Activated CD8-positive, alpha-beta memory T cell treated with anti-CD3 and anti-CD28 coated beads for 48 hours (primary cell): ENCODE data around the gene TMEM63C.

Source experiments
- DNase-seq, 3 experiments: peaks; one replicate each; pipeline ENCODE4 v3.0.0-alpha.2; 2020; ENCODE audit warnings: low read depth in 2 of 3, low spot score in 2 of 3

Gene TMEM63C

GRCh38 chr14:77253333-77254190, 72.0 kb downstream of the TMEM63C start:
- DNase-seq: no peak

GRCh38 chr14:77256694-77257093, 75.1 kb downstream of the TMEM63C start:
- no peak for DNase-seq

DNA sequence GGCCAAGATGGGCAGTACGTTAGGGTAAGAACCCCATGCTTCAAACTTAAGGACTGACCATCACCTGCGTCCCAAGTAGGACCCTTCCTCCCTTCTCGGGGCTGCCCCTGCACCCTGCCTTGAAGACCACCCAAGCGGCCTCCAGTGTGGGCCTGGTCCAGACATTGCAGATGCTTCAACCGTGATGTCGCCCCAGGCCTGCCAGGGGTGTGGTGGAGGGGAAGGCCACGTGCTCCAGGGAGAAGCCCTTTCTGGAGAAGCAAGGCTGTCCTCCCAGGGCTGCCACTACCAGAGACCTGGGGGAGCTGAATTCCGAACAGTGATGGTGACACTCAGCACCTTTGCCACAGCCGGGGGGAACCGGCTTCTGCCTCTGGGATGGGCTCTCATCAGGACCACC, 76.1 kb downstream of the TMEM63C start:
- no peak for DNase-seq

DNA sequence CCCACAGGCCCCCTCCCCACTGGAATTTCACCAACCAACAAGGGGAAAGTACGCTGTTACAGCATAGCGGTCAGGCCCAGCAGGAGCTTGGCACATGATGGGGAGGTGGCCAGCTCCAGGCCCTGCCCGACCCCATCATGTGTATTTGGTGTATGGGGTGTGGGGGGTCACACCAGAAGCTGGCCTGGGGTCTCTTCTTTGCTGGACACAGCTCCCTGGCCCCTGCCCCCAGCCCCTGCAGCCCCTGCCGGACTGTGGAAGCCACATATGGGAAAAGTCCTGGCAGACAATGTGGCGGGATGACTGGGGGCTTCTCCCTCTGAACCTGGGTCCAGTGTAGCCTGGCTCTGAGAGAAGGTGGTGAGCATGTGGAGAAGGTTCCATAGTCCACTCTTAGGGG, 77.0 kb downstream of the TMEM63C start:
- DNase-seq: no peak

GRCh38 chr14:77259025-77259715, 77.6 kb downstream of the TMEM63C start:
- DNase-seq: no peak

DNA sequence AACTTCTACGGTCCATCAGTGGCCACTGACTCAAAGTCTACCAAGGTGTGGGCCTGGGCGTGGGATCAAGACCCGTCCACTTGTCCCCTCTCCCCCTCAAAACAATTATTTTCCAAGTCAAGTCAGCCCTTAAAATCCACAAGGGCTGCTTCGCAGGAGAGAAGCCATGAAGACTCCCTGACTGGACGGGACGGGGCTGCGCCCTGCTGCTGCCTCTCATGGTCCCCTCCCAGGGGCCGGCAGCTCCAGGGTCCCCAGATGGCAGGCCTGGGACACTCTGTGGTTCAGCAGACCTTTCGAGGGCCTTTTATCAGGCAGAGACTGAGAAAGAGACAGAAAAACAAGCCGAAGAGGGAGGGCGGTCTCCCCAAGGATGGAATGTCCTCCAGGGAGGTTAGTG, 78.6 kb downstream of the TMEM63C start:
- no peak for DNase-seq

- DNase-seq: no peak
Observed at GRCh38 chr14:77260631-77261030, 79.0 kb downstream of the TMEM63C start.

DNA sequence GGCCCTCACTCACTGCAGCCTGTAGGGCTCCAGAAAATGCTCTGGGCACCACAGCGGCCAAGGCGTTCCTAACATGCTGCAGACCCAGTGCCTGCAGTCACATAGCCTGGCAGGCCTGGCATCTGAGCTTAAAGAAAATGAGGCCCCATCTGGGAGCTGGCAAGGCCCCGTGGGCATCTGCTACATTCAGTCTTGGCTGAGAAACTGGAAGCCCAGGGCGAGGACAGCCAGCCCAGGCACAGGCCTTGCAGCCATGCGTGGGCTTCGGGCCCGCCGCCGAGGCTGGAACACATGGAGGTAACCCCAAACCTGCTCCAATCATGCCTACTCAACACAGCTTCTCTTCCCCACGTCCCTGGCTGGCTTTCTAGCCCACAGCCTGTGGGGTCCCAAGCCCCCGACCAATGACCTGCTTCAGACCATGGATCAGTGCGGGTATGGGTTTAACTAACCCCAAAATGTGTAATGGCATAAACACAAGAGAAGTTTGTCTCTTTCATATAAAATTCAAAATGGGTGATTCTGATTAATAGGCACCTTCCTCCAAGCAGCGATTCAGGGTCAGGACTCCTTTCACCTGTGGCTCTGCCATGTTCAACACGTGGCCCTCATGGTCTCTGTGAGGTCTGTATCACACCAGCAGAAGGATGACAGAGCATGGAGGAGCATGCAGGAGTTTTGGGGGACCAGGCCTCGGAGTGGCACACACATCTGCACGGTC, 83.0 kb downstream of the TMEM63C start:
- no peak for DNase-seq

DNA sequence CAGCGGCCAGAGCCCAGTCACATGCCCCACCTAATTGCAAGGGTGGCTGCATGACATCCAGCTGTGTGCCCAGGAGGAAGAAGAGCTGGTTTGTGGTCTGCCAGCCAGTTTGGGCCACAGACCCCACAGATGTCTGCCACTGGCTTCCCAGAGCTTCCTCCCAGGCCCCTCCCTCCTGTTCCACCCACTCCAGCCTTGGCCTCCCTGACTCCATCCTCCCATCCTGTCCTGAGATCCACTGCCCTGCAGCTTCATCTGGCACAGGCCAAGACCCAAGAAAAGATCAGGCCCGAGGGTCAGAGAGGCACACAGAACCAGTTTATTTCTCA, 83.6 kb downstream of the TMEM63C start:
- no peak for DNase-seq

GRCh38 chr14:77265561-77266335, 84.2 kb downstream of the TMEM63C start:
- DNase-seq: no peak

DNA sequence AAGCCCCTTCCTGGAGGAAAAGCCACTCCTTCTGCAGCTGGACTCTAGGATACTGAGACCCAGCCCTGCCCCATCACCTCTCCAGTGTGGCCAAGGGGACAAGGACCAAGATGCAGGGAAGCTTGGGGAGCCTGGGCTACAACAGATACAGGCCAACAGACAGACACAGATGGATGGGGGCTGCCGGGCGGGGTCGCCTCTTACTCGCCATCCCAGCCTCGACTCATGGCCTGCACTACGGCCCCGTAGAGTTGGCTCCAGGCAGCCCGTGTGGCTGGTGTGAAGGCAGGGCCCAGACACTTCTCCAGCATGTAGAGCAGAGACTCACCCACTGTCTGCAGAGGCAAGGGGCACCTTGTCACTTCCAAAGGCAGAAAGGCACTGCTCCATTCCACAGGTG, 84.7 kb downstream of the TMEM63C start:
- no peak for DNase-seq

GRCh38 chr14:77267937-77268699, 86.5 kb downstream of the TMEM63C start:
- no peak for DNase-seq

DNA sequence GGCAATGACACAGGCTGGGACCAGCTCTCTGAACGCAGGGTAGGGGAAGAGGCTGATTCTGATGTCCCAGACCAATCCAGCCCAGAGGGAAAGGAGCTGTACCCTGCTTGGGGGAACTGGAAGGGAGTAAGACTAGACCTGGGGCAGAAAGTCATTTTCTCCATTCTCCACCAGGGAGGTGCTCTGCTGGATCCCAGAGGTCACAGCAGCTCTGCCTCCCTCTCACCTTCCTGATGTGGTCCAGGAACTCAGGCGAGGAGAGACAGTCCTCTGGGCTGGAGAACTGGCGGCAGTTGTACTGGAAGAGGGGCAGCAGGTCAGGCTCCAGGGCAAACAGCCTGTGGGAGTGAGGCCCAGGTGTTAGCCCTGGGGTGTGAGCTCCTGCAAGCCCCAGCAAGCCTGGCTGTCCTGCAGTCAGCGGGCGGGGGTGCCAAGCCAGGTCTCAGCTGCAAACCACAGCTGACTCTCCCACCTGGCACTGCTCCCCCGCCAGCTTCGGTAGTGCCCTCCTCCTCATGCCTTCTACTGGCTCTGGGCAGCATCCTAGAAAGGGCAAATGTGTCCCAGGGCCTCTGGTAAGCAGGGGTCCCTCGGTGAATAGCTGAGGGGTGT, 87.5 kb downstream of the TMEM63C start:
- no peak for DNase-seq

DNA sequence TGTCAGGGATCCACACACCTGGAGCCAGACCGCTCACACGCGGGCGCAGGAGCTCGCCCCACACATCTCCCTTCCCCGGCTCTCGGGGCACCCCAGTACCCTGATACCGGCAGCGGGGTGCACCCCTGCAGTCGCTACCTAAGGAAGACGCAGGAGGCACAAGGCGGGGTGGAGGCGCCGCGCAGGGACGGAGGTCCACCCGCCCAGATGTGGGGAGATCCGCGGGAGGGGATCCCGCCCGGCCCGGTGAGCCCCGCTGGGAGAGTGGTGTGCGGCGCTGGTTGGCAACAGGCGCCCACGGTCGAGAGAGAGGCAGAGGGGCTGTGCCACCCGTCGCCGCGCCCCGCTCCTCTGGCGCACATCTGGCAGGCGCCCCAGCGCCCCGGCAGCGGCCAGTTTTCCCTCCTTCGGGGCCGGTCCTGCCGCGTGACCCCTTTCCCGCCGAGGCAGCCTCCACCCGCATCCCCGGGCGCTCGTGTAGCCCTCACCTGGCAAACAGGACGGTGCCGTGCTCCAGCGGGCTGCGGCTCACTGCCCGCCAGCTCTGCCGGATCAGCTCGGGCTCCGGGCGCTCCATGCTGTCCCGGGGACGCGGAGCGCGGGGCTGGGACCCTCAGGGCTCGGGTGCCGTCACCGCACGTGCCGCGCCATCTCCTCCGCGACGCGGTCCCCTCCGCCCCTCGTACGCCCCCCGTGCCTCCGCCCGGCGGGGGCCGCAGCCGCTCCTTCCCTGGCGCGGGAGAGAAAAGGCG, 88.9 kb downstream of the TMEM63C start:
- DNase-seq: no peak

DNA sequence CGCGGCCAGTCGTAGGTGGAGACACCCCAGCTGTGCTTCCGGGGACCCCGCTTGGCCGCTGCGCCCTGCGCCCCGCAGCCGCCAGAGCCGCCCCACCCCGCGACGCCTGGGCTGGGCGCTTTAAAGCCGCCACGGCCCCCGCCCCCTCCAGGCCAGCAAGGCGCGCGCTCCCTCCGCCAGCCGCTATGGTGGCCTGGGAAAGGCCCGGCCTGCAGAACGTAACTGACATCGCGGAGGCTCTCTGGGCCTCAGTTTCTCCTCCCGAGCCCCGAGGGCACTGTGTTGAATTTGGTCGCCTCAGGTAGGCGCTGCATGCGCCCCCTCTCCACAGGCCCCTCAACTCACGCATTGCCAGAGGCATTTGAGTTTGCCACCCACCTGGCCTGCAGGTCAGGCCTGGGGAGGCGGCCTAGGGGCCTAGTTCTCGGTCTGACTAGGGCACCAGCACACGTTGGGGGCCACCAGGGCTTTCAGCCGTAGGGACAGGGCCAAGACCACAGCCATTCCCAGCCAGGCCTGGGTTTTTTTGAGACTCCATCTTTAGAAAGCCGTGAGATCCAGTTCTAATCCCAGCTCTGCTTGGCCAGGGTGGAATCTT, 89.6 kb downstream of the TMEM63C start, which contains the start of gene NGB:
TSS of gene NGB (minus strand) at position 94 of the 598 bp plus-strand sequence. CDS start 269 bp downstream, outside the sequence.
- DNase-seq: no peak

DNA sequence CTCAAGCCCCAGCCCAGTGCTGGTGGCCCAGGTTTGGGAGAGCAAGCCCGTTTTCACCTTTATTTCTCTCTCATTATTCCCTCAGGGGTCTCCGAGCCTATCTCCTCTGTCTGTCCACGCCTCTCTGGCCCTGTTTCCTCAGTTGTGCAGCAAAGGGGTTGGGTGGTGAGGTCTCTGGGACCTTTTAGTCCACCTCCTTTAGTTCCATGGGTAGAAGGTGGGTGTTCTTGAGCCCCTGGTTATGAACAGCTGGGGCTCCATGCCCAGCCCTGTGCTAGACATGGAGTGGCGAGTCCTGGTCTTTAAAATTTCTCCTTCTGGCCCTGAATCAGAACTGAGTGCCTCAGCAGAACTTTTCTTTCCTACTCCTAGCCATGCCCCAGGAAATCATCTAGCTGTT, 90.7 kb downstream of the TMEM63C start:
- no peak for DNase-seq

DNA sequence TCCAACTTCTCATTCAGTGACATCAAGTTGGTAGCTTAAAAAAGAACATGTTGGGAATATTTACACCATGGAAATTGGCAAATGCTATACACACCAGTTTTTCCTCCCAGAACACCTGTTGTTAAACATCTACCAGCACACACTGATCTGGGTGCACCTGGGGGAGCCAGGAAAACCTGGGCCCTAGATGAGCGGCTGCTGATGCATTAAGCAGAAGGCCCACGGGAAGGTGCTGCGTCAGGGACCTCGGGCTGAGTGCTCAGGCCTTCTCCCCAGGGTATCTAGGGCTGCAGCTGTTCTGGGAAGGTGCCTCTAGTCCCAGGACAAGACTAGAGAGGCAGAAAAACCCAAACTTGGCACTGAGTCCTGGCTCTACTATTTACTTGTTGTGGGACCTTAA, 92.2 kb downstream of the TMEM63C start:
- no peak for DNase-seq

- no peak for DNase-seq
Observed at GRCh38 chr14:77275041-77275580, 93.5 kb downstream of the TMEM63C start.

DNA sequence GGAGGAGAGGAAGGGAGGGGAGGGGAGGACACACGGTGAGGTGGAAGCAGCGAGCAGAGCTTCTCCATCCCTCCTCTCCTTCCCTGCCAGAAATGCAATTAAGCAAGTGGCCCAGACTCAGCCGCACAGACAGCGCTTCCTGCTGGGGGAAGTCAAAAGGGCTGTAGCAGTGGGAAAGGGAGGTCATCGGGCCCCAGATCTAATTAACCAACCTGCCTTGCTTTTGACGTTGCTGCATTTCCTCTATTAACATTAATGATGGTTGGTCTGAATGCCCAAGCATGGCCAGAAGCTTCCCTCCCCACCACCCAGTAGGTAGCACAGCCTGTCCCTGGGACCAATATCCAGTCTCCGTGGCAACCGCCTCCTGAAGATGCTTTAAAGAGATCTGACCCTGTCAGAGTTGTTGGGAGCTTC, 94.0 kb downstream of the TMEM63C start:
- no peak for DNase-seq
